NCI-H128 (cell line): ENCODE results near the gene ADRA1B.

Experiments used
- DNase-seq: peaks from one replicate; lab custom pipeline; 2025; ENCODE audit not compliant: unreplicated experiment; lab: John Stamatoyannopoulos, UW

The ADRA1B gene

DNA sequence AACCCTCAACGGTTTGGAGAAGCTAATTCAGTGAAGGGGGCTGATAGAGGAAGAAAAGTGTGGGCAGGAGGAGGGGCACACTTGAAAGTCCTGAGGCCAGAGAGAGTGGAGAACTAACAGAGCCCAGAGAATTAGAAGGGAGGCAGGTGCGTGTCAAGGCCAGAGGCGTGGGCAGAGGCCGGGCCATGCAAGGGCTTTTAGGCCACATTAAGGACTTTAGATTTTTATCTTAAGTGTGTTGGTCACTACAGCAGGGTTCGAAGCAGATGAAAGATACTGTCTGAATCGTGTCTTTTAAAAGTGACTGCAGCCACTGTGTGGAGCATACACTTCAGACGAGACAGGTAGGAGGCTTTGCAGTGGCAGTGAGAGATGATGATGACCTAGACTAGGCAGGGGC, 6.7 kb downstream of the ADRA1B start:
- no peak for DNase-seq

DNA sequence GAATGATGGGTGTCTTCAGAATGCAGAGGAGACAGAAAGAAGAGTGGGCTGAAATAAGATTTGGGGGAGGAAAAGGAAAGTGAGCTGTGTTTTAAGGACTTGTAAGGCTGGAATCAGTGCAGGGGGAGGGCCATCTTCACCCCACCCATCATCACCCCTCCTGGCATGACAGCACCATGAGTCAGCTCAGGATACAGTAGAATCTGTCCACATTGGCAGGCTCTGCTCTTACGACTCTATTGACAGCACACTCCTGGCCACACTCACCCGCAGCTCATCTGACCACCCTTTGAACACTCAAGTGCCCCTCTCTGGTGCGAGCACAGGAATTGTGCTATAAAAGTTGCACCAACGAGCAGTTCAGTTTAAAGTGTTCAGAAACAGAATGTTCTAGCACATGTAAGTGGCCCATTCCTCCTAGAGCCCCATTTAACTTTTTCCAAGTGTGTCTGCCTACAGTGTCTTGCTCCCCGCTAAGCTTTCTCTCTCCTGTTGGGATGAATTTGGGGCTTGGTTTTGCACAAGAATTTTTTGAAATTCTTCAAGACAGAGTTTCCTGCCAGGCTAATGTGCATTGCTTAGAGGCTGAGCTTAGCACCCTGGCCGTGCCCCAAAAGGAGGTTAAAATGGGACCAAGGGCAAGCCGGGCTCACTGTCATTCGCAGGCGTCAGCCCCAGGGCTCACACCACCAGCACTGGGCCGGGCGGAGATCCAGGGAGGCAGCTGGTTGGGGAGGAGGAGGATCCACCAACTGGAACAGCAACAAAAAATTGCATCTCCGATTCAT, 12.0 kb downstream of the ADRA1B start:
- DNase-seq: no peak

DNA sequence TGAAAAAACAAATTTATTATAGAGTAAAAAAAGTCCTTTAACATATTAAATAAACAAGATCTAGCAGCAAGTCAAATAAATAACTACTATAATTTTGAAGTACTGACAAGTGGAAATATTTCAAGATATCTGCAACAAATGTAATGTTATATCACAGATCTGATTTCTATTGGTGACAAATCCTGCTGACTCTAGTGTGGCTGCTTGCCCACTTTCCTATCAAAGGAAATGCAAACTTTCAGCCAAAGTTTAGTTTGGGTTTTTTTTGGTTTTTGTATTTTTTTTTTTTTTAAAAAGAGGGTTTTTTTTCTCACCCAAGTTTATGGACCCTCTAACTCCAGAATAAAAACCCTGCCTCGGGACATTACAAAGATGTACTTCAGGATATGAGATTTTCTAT, 12.9 kb downstream of the ADRA1B start:
- no peak for DNase-seq

DNA sequence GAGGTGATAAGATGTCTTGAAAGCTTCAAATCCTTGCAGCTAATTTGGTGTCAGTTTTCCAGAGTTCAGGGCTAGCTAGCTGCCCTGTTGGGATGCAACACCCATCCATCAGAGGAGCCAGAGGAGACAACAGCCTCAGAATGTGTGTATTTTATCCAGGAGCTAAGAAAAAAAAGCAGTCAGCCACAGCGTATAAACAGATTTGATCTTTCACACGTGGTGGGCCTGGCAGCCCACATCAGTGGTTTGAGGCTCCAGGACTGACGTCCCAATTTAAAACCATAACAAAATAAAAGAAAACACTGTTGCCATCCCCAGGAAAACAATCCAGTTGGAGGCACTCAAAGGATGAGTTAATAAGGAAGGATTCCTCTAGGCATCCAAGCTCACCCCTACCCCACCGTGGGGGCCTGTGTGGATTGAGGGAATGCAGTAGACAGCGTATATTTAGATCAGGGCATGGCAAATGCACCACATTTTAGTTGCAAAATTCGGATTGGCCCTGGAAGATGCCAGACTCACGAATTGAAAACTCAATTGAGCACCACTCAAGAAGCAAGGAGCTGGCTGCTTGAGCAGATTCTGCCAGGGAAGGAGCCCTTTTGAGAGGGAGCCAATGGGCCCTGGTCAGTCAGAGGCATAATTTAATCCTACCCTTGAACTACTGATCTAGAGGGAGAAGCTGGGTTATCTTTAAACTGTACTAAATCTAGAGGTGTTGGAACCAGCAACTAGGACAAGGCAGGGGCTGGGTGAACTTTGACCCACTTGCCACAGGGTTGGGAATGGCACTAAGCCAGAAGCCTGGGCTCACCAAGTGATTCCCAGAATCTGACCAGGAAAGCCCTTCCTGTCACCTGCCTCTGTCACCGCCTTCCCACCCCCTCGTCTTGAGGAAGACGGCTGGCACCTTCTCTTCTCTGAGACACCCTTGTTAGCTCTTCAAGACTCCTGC, 17.5 kb downstream of the ADRA1B start:
- no peak for DNase-seq

DNA sequence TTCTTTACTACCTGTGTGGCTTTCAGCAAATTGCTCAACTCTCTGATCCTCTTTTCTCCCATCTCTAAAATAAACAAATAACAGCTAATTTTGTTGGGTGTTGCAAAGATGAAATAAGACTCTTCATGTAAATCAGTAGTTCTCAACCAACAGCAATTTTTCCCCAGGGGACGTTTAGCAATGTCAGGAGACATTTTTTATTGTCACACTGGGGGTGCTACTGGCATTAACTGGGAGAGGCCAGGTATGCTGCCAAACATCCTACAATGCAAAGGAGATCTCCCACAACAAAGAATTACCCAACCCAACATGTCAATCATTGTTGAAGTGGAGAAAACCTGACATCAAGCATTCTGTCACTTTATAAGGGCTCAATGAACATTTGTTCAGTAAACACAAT, 19.7 kb downstream of the ADRA1B start:
- DNase-seq: no peak

DNA sequence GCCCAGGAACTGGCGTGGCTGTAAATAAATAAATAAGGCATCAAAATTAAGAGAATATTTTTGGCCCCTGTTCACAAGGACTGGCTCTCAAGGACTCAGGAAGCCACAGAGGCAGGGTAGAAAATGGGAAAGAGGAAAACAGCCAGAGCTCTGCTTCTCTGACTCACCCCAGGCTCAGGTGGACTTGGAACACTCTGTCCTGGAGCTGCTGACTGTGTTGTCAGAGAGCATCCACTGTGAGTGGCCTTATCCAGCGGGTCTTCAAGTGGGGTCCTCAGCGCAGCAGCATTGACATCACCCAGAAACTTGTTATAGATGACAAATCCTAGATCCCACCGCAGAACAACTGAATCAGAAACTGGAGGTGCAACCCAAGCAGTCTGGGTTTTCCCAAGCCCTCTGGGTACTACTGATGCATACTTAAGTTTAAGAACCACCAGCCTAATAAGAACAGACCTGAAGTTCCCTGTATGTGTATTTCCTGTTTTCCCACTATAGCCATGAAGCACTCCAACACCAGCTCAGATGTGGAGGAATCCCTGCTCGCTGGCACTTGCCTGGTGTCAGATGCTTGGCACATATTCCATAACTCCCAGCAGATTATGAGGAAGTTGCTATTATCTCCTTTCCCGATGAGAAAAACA, 20.5 kb downstream of the ADRA1B start:
- no peak for DNase-seq

DNA sequence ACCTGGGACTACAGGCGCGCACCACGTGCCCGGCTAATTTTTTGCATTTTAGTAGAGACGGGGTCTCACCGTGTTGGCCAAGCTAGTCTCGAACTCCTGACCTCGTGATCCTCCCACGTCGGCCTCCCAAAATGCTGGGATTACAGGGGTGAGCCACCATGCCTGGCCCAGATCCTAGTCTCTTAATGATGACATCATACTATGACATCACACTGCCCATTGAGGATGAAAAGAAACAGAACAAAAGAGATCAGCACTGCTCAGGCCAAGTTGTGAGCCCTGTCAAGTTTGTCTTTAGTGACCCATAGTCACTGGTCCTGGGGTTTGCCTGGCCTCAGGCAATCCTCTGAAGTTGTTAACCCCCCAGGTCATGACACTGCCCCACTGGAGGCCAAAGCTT, 21.3 kb downstream of the ADRA1B start:
- no peak for DNase-seq

DNA sequence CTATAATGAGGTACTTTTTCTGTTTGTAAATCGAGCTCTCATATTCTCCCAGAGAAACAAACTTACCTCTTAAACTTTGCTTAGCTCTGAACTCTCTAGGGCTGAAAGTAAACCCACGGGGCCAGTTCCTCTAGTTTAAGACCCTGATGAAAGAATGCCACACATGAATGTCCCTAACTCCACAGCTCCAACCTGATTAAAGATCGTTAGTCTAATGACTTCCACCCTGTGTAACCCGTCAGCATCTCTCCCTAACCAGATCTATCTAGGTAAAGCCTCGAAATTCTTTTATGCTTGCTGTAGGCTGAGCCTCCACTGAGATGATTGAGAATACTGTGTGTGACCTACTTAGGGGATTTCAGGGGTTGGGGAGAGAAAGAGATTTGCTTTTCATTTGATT, 27.0 kb downstream of the ADRA1B start:
- no peak for DNase-seq

DNA sequence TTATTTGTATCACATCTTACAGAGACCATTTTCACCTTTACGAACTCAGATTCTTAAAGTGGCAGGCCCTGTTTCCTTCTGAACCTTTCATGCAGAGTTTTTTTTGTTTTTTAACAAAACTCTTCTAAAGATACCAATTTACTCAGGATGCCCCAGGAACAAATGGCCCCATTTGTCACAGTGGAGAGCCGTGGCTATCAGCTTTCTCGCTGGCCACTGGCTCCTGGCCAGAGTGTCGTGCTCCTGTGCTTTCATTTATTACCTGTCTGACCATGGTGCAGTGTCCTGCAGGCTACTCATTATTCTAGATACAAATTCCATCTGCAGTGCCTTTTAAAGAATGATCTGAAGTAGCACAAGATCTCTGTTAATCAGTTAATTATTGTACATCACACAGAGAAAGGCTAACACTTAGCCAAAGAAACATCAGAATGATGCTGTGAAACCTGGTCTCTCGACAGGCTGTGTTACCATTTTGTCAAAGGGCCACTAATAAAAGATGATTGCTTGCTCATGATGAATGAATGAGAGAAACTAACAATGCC, 27.8 kb downstream of the ADRA1B start:
- DNase-seq: no peak

DNA sequence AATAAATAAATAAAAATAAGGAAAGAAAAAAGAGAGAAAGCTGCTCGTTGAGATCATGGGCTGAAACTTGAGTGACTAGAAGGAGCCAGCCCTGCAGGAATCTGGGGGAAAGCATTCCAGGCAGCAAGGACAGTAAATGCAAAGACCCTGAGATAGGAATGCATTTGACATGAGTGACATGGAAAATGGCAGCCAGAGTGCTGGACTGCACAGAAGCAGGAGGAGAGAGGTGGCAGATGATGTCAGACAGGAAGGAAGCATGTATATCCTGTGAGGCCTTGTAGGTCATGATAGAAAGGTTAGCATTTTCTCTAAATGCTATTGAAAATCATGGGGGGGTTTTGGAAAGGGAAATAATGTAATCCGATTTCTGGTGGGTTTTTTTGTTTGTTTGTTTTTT, 29.1 kb downstream of the ADRA1B start:
- DNase-seq: no peak

DNA sequence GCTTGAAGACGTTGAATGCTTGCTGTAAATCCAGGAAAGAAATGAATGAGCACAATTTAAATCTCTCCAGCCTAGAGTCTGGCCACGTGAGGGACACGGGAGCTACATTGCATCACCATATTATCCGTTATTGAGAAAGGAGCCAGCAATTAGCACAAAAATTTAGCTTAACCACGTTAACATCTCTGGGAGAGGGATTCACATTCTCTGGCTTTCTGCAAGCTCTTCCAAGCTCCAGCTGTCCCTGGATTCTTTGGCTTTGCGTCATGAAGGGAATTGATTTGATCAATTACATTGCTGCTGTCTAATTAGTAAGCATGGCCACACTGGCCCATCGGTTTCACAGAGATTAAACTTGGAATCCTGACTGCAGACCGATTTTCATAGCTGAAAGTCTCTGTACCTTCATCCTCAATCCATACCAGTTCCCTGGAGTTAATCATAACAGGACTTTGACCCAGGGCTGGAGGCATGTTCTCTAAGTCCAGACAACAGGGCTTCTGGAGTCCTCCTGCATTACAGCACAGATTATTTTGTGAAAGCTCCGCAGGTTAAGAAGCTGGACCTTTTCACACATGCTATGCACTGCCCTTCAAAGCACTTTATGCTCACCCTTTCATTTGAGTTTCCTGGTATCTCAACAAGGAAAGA, 31.6 kb downstream of the ADRA1B start:
- DNase-seq: no peak

DNA sequence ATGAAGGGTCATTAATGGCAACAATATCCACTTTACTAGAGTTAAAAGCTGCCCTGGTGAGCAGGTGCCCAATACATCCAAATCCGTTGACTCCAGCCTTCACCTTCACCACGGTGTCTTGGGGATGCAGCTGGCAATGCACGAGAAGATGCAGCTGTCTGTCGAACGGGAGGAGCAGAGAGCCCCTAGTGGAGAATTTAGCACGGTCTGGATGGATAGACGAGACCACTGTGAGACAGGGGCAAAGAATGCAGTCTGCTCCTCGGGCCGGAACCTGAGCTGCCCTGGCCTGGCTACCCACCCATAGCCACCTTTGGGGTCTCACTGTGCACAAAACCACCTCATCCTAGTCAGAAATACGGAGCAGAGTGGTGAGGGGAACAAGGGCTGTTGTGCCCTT, 35.1 kb downstream of the ADRA1B start:
- DNase-seq: no peak

DNA sequence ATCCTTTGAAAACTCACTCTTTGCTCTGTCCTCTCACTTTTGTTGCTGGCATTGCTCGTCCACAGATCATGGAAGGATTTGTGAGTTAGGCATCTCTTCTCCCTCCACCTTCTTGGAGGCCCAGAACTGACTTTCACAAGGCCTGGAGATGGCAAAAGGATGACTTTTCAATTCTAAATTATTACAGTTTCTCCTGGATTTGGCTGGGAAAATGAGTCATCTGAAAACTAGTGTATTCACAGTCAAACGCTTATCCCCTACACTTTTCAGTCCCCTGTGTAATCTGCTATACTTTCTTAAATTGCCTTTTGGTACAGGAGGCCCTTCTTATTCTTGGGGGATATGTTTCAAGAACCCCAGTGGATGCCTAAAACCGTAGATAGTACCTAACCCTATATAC, 35.6 kb downstream of the ADRA1B start:
- DNase-seq: no peak

DNA sequence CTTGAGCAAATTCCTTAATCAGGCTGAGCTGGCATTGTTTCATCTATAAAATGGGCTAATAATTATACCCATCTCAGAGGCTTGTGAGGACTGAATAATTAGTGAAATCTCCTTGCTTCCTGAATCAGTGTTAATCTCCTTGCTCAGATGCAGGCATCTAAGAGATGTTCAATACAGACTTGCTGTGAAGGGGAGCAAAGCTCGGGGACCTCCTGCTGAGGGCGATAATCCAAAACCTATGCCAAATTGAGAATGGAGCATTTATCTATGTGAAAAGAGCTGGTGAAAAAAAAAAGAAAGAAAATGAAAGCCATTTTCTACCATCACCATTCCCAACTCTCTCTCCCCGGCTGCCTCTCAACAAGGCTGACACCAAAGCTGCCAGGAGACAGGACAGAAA, 37.3 kb downstream of the ADRA1B start:
- no peak for DNase-seq

DNA sequence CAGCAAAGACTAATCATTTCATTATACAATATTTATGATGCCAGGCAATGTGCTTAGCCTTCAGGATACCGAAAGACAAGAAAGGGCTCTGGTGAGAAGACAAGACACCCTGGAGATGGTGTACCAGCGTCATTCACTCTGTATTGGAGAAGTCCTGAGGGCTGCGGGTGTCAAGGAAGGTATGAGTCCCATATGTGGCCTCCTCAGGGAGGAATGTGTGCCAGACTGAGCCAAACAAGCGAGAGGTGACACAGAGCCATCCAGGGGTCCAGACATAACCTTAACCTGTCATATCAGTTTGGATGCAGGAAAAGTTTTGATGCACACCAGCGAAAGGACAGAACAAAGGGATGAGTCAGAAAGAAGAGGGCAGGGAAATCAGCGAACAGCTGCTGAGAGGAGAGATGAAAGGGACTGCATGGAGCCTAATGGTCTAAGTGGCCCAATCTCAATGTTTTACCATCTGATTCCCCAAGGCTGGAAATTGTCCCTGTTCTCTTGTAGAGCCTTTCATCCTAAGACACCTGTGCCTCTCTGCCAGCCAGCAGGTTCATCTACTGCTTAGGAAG, 38.9 kb downstream of the ADRA1B start:
- DNase-seq: no peak

DNA sequence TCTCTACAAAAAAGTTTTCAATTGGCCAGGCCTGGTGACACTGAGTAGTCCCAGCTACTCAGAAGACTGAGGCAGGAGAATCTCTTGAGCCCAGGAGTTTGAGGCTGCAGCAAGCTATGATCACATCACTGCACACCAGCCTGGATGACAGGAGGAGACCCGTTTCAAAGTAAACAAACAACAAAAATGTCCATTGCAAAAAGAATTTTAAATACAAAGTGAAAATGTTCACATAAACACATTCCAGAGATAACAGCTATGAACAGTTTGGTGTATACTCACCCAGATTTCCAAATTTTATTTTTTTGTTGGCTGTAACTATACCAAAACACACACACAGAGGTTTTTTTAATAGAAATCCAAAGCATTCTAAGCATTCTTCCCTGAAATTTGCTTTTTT, 39.8 kb downstream of the ADRA1B start:
- DNase-seq: no peak

DNA sequence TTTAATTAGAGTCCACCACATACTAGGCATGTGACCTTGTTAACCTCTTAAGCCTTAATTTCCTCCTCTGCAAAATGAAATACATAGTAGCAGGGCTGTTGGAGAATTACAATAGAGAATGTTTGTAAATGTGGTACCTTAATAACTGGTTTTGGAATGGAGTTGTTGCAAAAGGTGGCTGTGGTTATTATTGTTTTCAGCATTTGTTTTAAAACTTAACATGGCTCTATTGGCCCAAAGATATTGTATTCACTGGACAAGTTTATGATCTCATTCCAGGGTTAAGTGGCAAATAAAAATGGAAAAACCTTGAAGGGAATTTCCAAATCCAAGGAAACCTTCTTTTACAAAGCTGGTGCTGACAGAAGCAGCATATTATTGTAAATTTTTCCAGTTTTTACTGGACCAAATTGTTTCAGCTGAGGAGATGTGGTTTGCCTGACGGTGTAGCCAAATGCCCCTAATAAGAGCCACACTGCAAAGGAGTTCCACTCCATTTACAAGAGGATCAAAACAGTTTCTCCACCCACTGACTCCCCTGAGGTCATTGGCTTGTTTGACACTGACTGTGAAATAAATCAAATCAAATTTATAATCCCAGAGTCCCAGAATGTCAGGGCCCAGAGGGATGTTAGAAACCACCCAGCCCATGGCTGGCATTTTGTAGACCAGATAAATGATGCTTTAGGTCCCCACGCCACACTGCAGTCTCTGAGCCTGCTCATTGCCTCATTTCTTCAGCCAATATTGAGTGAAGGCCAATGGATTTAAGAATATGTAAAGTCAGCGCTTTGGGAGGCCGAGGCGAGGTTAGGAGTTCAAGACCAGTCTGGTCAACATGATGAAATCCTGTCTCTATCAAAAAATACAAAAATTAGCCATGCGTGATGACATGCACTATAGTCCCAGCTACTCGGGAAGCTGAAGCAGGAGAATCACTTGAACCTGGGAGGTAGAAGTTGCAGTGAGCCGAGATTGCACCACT, 45.2 kb downstream of the ADRA1B start:
- DNase-seq: no peak

DNA sequence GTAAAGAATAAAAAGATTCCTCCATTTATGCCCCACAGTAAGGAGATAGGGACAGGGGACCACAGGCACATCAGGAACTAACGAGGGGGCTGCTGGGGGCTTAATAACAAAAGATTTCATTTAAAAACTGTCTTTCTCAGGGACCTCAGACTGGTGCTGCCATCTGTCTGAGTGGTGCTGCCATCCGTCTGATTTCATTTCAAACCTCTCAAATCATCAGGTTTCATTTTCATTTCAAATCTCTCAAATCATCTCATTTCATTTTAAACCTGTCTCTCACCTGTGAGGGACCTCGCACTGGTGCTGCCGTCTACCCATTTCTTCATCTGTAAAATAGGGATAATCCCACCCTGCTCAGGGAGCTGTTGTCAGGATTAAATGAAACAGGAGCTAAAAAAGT, 45.9 kb downstream of the ADRA1B start:
- no peak for DNase-seq

DNA sequence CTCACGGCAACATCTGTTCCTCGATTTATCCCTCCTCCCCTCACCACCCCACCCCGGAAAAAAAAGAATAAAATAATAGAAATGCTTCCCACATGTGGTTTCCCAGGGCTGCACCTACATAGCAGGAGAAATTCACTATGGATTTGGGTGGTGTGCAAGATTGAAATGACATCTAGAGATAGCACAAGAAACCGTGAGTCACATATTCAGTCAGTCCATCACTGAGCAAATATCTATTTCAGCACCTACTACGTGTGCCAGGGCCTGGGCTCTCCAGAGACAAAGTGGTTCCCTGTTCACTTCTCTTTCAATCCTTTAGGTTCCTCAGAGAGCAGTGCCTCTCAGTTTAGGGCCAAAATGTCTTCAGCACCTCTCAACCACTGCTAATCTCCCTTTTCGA, 47.7 kb downstream of the ADRA1B start:
- no peak for DNase-seq
